ENCODE data around the gene DNMBP.

DNMBP gene

DNA sequence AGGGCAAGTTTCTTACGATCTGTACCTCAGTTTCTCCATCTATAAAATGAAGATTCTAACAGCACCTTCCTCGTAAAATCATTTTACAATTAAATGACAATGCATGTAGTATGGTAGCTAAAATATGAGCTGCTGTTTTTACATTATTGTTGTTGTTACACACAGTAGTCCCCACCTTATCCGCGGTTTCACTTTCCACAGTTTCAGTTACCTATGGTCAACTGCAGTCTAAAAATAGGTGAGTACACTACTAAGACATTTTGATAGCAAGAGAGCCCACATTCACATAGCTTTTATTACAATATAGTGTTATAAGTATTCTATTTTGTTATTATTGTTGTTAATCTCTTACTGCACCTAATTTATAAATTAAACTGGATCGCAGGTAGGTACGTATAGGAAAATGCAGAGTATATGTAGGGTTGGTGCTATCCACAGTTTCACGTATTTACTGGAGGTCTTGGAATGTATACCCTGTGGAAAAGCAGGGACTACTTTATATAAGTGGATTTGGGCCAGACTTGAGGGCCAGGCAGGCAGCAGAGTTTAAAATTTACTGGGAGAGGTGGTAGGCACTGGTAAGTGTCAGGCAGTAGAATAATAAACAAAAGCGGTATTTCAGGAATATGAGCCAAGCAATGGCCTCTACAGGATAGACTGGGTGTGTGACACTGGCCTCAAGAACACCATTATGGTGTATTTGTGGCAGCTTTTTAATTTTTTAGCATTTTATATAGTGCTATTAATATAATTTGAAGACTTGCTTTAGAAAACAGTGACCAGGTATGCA, 10.2 kb downstream of the DNMBP start:
- TF ChIP-seq, protein P1, sequence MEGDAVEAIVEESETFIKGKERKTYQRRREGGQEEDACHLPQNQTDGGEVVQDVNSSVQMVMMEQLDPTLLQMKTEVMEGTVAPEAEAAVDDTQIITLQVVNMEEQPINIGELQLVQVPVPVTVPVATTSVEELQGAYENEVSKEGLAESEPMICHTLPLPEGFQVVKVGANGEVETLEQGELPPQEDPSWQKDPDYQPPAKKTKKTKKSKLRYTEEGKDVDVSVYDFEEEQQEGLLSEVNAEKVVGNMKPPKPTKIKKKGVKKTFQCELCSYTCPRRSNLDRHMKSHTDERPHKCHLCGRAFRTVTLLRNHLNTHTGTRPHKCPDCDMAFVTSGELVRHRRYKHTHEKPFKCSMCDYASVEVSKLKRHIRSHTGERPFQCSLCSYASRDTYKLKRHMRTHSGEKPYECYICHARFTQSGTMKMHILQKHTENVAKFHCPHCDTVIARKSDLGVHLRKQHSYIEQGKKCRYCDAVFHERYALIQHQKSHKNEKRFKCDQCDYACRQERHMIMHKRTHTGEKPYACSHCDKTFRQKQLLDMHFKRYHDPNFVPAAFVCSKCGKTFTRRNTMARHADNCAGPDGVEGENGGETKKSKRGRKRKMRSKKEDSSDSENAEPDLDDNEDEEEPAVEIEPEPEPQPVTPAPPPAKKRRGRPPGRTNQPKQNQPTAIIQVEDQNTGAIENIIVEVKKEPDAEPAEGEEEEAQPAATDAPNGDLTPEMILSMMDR (IDR thresholded peaks at IDR 0.05; ENCODE audit: borderline replicate concordance, control extremely low read depth, extremely low read depth, insufficient read depth, missing control alignments): no peak
- in situ Hi-C loops (cut with MboI; ENCODE audit: low sequenced_read_pairs, unreplicated experiment): no loop called here
- no peak for DNase-seq (ENCODE audit: low spot score)

GRCh38 chr10:99998889-99999288, 10.9 kb downstream of the DNMBP start:
- DNase-seq (ENCODE audit: low spot score): no peak
- TF ChIP-seq, protein P1 (IDR thresholded peaks at IDR 0.05; ENCODE audit: borderline replicate concordance, control extremely low read depth, extremely low read depth, insufficient read depth, missing control alignments): no peak
- in situ Hi-C loops (cut with MboI; ENCODE audit: low sequenced_read_pairs, unreplicated experiment): no loop called here

DNA sequence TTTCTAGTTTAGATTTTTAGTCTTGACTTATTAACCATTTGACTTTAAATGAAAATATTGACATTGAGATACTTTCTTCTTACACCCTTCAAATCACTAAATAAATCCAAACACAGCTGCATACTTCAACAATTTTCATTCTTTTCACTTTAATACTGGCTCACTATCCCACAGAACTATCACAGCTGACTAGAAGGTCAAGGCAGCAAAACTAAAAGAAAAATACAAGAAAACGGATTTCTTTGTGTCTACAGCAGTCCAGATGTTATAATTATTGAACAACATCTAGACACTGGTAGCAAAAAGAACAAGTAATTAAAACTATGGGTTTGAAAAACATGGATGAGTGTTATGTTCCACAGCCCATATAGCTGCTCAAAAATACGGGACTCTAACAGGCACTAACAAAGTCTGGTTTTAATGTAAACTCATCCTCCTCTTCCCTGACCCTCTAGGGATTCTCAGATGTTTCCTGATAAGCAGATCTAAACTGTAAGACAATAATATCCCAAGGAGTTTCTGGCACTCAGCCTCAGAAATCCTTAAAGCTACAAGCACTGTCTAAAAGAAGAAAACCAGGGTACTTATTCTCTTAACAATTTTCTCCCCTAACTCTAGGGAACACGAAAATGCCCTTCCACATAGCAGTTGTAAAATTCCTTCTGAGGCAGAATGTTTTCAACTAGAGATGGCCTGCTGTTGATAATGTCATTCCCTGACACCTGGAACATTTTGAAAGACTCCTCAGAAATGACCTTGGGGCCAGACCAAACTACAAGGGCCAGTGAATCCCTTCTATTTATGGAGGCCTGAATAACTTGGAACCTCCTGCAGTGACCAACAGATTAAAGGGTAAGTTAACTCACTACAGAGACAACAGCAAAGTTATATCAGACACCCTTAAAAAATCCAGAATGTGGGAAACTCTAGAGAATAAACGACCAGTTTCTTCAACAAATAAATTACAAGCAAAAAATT, 12.8 kb downstream of the DNMBP start:
- no peak for DNase-seq (ENCODE audit: low spot score)
- in situ Hi-C loops (cut with MboI; ENCODE audit: low sequenced_read_pairs, unreplicated experiment): no loop called here
- TF ChIP-seq, protein P1 (IDR thresholded peaks at IDR 0.05; ENCODE audit: borderline replicate concordance, control extremely low read depth, extremely low read depth, insufficient read depth, missing control alignments): no peak

GRCh38 chr10:99995713-99996112, 14.0 kb downstream of the DNMBP start:
- TF ChIP-seq, protein P1 (IDR thresholded peaks at IDR 0.05; ENCODE audit: borderline replicate concordance, control extremely low read depth, extremely low read depth, insufficient read depth, missing control alignments): no peak
- in situ Hi-C loops (cut with MboI; ENCODE audit: low sequenced_read_pairs, unreplicated experiment): no loop called here
- DNase-seq (ENCODE audit: low spot score): no peak

GRCh38 chr10:99995269-99995668, 14.5 kb downstream of the DNMBP start:
- in situ Hi-C loops (cut with MboI; ENCODE audit: low sequenced_read_pairs, unreplicated experiment): no loop called here
- TF ChIP-seq, protein P1 (IDR thresholded peaks at IDR 0.05; ENCODE audit: borderline replicate concordance, control extremely low read depth, extremely low read depth, insufficient read depth, missing control alignments): no peak
- DNase-seq (ENCODE audit: low spot score): no peak

DNA sequence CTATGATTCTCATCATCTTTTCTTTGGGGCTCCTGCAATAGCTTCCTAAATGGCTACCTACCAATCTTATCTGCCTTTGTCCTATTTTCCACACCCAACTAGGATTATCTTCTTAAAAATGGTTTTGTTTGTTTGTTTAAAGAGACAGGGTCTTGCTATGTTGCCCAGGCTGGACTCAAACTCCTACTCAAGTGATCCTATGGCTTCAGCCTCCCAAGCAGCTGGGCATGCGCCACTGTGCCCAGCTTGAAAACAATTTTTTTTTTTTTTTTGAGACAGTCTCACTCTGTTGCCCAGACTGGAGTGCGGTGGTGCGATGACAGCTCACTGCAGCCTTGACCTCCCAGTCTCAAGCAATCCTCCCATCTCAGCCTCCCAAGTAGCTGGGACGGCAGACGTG, 14.9 kb downstream of the DNMBP start:
- TF ChIP-seq, protein P1 (IDR thresholded peaks at IDR 0.05; ENCODE audit: borderline replicate concordance, control extremely low read depth, extremely low read depth, insufficient read depth, missing control alignments): no peak
- in situ Hi-C loops (cut with MboI; ENCODE audit: low sequenced_read_pairs, unreplicated experiment): no loop called here
- no peak for DNase-seq (ENCODE audit: low spot score)

Data from GM13976 (cell line).